CD4-positive, alpha-beta T cell treated with Interferon alpha-2 for 1 hour (primary cell): Measurements from ENCODE around the gene MUTYH.
A peak's percentile ranks its signal among the peaks of the same experiment; 100 is the strongest.
"Not testable (repeated sequence)": the region's sequence is repeated elsewhere in the genome, so short reads cannot be mapped to it uniquely, and the experiment has no call there.

Source experiments
- DNase-seq, 2 donors: peaks; one replicate each; pipeline ENCODE4 v3.0.0-alpha.2; 2020 to 2022

The MUTYH gene

GRCh38 chr1:45339789-45340558 is at the start of gene MUTYH, which contains the start of gene TOE1:
Gene MUTYH, minus strand, starts transcription at chr1:45340440. Its CDS starts 5,935 bp downstream, at chr1:45334505.
Gene TOE1, plus strand, starts transcription at chr1:45340170. Its CDS starts 83 bp downstream, at chr1:45340253.
- DNase-seq = peak; percentile 89 to 92

GRCh38 chr1:45386219-45386618 is 46.0 kb upstream of the MUTYH start:
- no peak for DNase-seq

- no peak for DNase-seq
These were observed 45.1 kb upstream of the MUTYH start for GRCh38 chr1:45385302-45385701.

GRCh38 chr1:45384213-45384612 is 44.0 kb upstream of the MUTYH start:
- not testable (repeated sequence) for DNase-seq

- no peak for DNase-seq
These were observed 43.0 kb upstream of the MUTYH start for GRCh38 chr1:45383191-45383590.

- no peak for DNase-seq
These were observed 41.0 kb upstream of the MUTYH start for GRCh38 chr1:45381243-45381642.

GRCh38 chr1:45380730-45381129 is 40.5 kb upstream of the MUTYH start:
- no peak for DNase-seq

- DNase-seq = no peak
These were observed 39.9 kb upstream of the MUTYH start for GRCh38 chr1:45380125-45380524.

GRCh38 chr1:45379524-45379923 is 39.3 kb upstream of the MUTYH start:
- DNase-seq = no peak

- DNase-seq = no peak
These were observed 37.9 kb upstream of the MUTYH start for GRCh38 chr1:45378184-45378583.

GRCh38 chr1:45375104-45376090 is 35.2 kb upstream of the MUTYH start:
- no peak for DNase-seq

GRCh38 chr1:45373573-45373972 is 33.3 kb upstream of the MUTYH start:
- no peak for DNase-seq

- DNase-seq = no peak
These were observed 30.3 kb upstream of the MUTYH start for GRCh38 chr1:45370575-45370974.

GRCh38 chr1:45365051-45365450 is 24.8 kb upstream of the MUTYH start:
- DNase-seq = no peak

GRCh38 chr1:45364294-45364693 is 24.1 kb upstream of the MUTYH start:
- DNase-seq = no peak

GRCh38 chr1:45360981-45361380 is 20.7 kb upstream of the MUTYH start:
- DNase-seq = not testable (repeated sequence)

- DNase-seq = peak; percentile 59 to 62
These were observed 19.8 kb upstream of the MUTYH start for GRCh38 chr1:45359882-45360513.

GRCh38 chr1:45356186-45356585 is 15.9 kb upstream of the MUTYH start:
- DNase-seq = no peak

GRCh38 chr1:45355683-45356082 is 15.4 kb upstream of the MUTYH start:
- DNase-seq = no peak

- no peak for DNase-seq
These were observed 14.6 kb upstream of the MUTYH start for GRCh38 chr1:45354838-45355237.

GRCh38 chr1:45353685-45354084 is 13.4 kb upstream of the MUTYH start:
- DNase-seq = no peak

GRCh38 chr1:45351508-45351907 is 11.3 kb upstream of the MUTYH start:
- no peak for DNase-seq
